Nephron (organoid): ENCODE results near the gene KSR1.

Source experiments
- H3K27ac Mint-ChIP-seq, 3 experiments: 2 replicates each; pipeline ENCODE4 v1.8.0; 2020; ENCODE audit warnings: mixed read lengths in 3 of 3, mild to moderate bottlenecking in 2 of 3, moderate library complexity in 1 of 3
- H3K27me3 Mint-ChIP-seq: 2 replicates; pipeline ENCODE4 v1.8.0; 2021; ENCODE audit warnings: low read depth, mild to moderate bottlenecking, moderate library complexity, mixed read lengths
- H3K36me3 Mint-ChIP-seq: 2 replicates; pipeline ENCODE4 v1.8.0; 2020; ENCODE audit warnings: low read depth, mixed read lengths
- H3K4me1 Mint-ChIP-seq: 2 replicates; pipeline ENCODE4 v1.8.0; 2020; ENCODE audit warnings: mixed read lengths
- H3K4me3 Mint-ChIP-seq, 3 experiments: 2 replicates each; pipeline ENCODE4 v1.8.0; 2020; ENCODE audit warnings: mild to moderate bottlenecking in 3 of 3, mixed read lengths in 3 of 3, moderate library complexity in 2 of 3
- H3K9me3 Mint-ChIP-seq: 2 replicates; pipeline ENCODE4 v1.8.0; 2020; ENCODE audit warnings: mixed read lengths
- CTCF ChIP-seq, 3 experiments: fragments of 200-600 bp; sonication (generic); IDR thresholded peaks; one replicate each; pipeline ENCODE4 v1.5.0; 2021; ENCODE audit warnings: antibody characterized with exemption in 3 of 3; ENCODE audit not compliant: unreplicated experiment in 3 of 3

KSR1 gene

GRCh38 chr17:27449541-27449940 is 6.7 kb upstream of the KSR1 start:
- Mint-ChIP-seq H3K27ac (no peak overlapping the region), H3K36me3 (no peaks in the 10 kb centered on the region), H3K9me3 (no peaks in the 10 kb centered on the region), H3K4me1 (peaks cover 9% of the 10 kb centered on the region), H3K27me3 (peaks cover 24% of the 10 kb centered on the region), H3K4me3 (no peak overlapping the region)
- TF ChIP-seq CTCF (IDR thresholded peaks at IDR 0.05; ENCODE audit: unreplicated experiment in 3 of 3): no peak

- peaks cover 9% of the 10 kb centered on the region for H3K4me1 Mint-ChIP-seq
- H3K9me3 Mint-ChIP-seq: no peaks in the 10 kb centered on the region
- no peak for TF ChIP-seq CTCF (IDR thresholded peaks at IDR 0.05; ENCODE audit: unreplicated experiment in 3 of 3)
- no peak overlapping the region for H3K4me3 Mint-ChIP-seq
- no peak overlapping the region for H3K27ac Mint-ChIP-seq
- peaks cover 26% of the 10 kb centered on the region for H3K27me3 Mint-ChIP-seq
- no peaks in the 10 kb centered on the region for H3K36me3 Mint-ChIP-seq
Measured at GRCh38 chr17:27449988-27450387, 6.3 kb upstream of the KSR1 start.

- peaks cover 9% of the 10 kb centered on the region for H3K4me1 Mint-ChIP-seq
- no peak overlapping the region for H3K27ac Mint-ChIP-seq
- no peak overlapping the region for H3K4me3 Mint-ChIP-seq
- H3K9me3 Mint-ChIP-seq: no peaks in the 10 kb centered on the region
- no peaks in the 10 kb centered on the region for H3K36me3 Mint-ChIP-seq
- H3K27me3 Mint-ChIP-seq: peaks cover 27% of the 10 kb centered on the region
- TF ChIP-seq CTCF (IDR thresholded peaks at IDR 0.05; ENCODE audit: unreplicated experiment in 3 of 3): no peak
Measured at GRCh38 chr17:27450416-27450815, 5.8 kb upstream of the KSR1 start.

GRCh38 chr17:27451906-27452305 is 4.3 kb upstream of the KSR1 start:
- Mint-ChIP-seq H3K4me3 (no peak overlapping the region), H3K36me3 (no peaks in the 10 kb centered on the region), H3K27ac (no peak overlapping the region), H3K27me3 (peaks cover 23% of the 10 kb centered on the region), H3K9me3 (no peaks in the 10 kb centered on the region), H3K4me1 (peaks cover under 1% of the 10 kb centered on the region)
- TF ChIP-seq CTCF (IDR thresholded peaks at IDR 0.05; ENCODE audit: unreplicated experiment in 3 of 3): no peak

GRCh38 chr17:27452828-27453227 is 3.4 kb upstream of the KSR1 start:
- Mint-ChIP-seq H3K27ac (no peak overlapping the region), H3K4me3 (no peak overlapping the region), H3K9me3 (no peaks in the 10 kb centered on the region), H3K36me3 (no peaks in the 10 kb centered on the region), H3K27me3 (peaks cover 30% of the 10 kb centered on the region), H3K4me1 (peaks cover 7% of the 10 kb centered on the region)
- no peak for TF ChIP-seq CTCF (IDR thresholded peaks at IDR 0.05; ENCODE audit: unreplicated experiment in 3 of 3)

GRCh38 chr17:27453471-27453870 is 2.8 kb upstream of the KSR1 start:
- H3K9me3 Mint-ChIP-seq: no peaks in the 10 kb centered on the region
- H3K4me1 Mint-ChIP-seq: peaks cover 14% of the 10 kb centered on the region
- peaks cover 30% of the 10 kb centered on the region for H3K27me3 Mint-ChIP-seq
- no peaks in the 10 kb centered on the region for H3K36me3 Mint-ChIP-seq
- H3K27ac Mint-ChIP-seq: no peak overlapping the region
- no peak for TF ChIP-seq CTCF (IDR thresholded peaks at IDR 0.05; ENCODE audit: unreplicated experiment in 3 of 3)
- H3K4me3 Mint-ChIP-seq: no peak overlapping the region
